Nephron progenitor cell (in vitro differentiated cells): ENCODE data around the gene NSUN4.

ENCODE experiments used
- DNase-seq: peaks from one replicate; pipeline ENCODE4 v3.0.0; 2021
- H3K27ac Mint-ChIP-seq: 2 replicates; pipeline ENCODE4 v1.8.0; 2021; ENCODE audit warnings: mild to moderate bottlenecking, moderate library complexity, mixed read lengths
- H3K27me3 Mint-ChIP-seq: 2 replicates; pipeline ENCODE4 v1.8.0; 2021; ENCODE audit warnings: mild to moderate bottlenecking, low read depth, mixed read lengths; ENCODE audit not compliant: poor library complexity
- H3K36me3 Mint-ChIP-seq: 2 replicates; pipeline ENCODE4 v1.8.0; 2021; ENCODE audit warnings: low read depth, mixed read lengths
- H3K4me1 Mint-ChIP-seq: 2 replicates; pipeline ENCODE4 v1.8.0; 2021; ENCODE audit warnings: mixed read lengths
- H3K4me3 Mint-ChIP-seq: 2 replicates; pipeline ENCODE4 v1.8.0; 2021; ENCODE audit warnings: mild to moderate bottlenecking, moderate library complexity, mixed read lengths
- H3K9me3 Mint-ChIP-seq: 2 replicates; pipeline ENCODE4 v1.8.0; 2021; ENCODE audit warnings: mild to moderate bottlenecking, moderate library complexity, mixed read lengths
- CTCF ChIP-seq: fragments of 200-600 bp; sonication (generic); IDR thresholded peaks from 2 replicates; pipeline ENCODE4 v1.5.0; 2021; ENCODE audit warnings: antibody characterized with exemption

The NSUN4 gene

GRCh38 chr1:46372431-46372830, 31.8 kb downstream of the NSUN4 start:
- Mint-ChIP-seq H3K4me3 (no peak overlapping the region), H3K27me3 (peaks cover 3% of the 10 kb centered on the region), H3K4me1 (peaks cover 21% of the 10 kb centered on the region), H3K9me3 (no peaks in the 10 kb centered on the region), H3K27ac (peak overlapping the region; percentile 24), H3K36me3 (peaks cover 52% of the 10 kb centered on the region)
- no peak for DNase-seq
- TF ChIP-seq CTCF = no peak

- peaks cover 31% of the 10 kb centered on the region for H3K4me1 Mint-ChIP-seq
- peaks cover 4% of the 10 kb centered on the region for H3K27me3 Mint-ChIP-seq
- H3K36me3 Mint-ChIP-seq = peaks cover 10% of the 10 kb centered on the region
- no peak for TF ChIP-seq CTCF
- no peak for DNase-seq
- H3K9me3 Mint-ChIP-seq = peaks cover 16% of the 10 kb centered on the region
- H3K4me3 Mint-ChIP-seq = no peak overlapping the region
- H3K27ac Mint-ChIP-seq = peak overlapping the region; percentile 97
These were observed 39.4 kb downstream of the NSUN4 start for GRCh38 chr1:46379996-46380395.

- no peak overlapping the region for H3K4me3 Mint-ChIP-seq
- H3K9me3 Mint-ChIP-seq = peaks cover 19% of the 10 kb centered on the region
- no peak for TF ChIP-seq CTCF
- no peak for DNase-seq
- no peak overlapping the region for H3K27ac Mint-ChIP-seq
- H3K4me1 Mint-ChIP-seq = peaks cover 31% of the 10 kb centered on the region
- H3K27me3 Mint-ChIP-seq = peaks cover 4% of the 10 kb centered on the region
- H3K36me3 Mint-ChIP-seq = peaks cover 13% of the 10 kb centered on the region
These were observed 39.9 kb downstream of the NSUN4 start for GRCh38 chr1:46380508-46380907.

GRCh38 chr1:46393510-46393909, 52.9 kb downstream of the NSUN4 start:
- no peak overlapping the region for H3K27ac Mint-ChIP-seq
- H3K4me3 Mint-ChIP-seq = peak overlapping the region; percentile 82
- H3K9me3 Mint-ChIP-seq = peaks cover 28% of the 10 kb centered on the region
- no peak for DNase-seq
- no peak for TF ChIP-seq CTCF
- peaks cover 16% of the 10 kb centered on the region for H3K36me3 Mint-ChIP-seq
- peaks cover 51% of the 10 kb centered on the region for H3K4me1 Mint-ChIP-seq
- peaks cover 78% of the 10 kb centered on the region for H3K27me3 Mint-ChIP-seq

GRCh38 chr1:46394108-46394871, 53.7 kb downstream of the NSUN4 start, which contains the start of gene FAAH:
Gene FAAH, plus strand, starts transcription at chr1:46394317. Its CDS starts 32 bp downstream, at chr1:46394349.
- peak; percentile 85 for DNase-seq
- Mint-ChIP-seq H3K4me3 (peak within 1 kb of the TSS; percentile 88), H3K9me3 (peaks cover 28% of the 10 kb centered on the region), H3K36me3 (peaks cover 16% of the 10 kb centered on the region), H3K27me3 (peaks cover 83% of the 10 kb centered on the region), H3K4me1 (peaks cover 54% of the 10 kb centered on the region), H3K27ac (no peak within 1 kb of the TSS)
- TF ChIP-seq CTCF = no peak

GRCh38 chr1:46394872-46395465, 54.4 kb downstream of the NSUN4 start:
- no peak for TF ChIP-seq CTCF
- DNase-seq = no peak
- Mint-ChIP-seq H3K4me1 (peaks cover 61% of the 10 kb centered on the region), H3K36me3 (peaks cover 16% of the 10 kb centered on the region), H3K4me3 (peak overlapping the region; percentile 88), H3K27ac (no peak overlapping the region), H3K27me3 (peaks cover 89% of the 10 kb centered on the region), H3K9me3 (peaks cover 28% of the 10 kb centered on the region)
